Measurements from ENCODE around the gene ROR2. TPM values are rescaled to one million over a fixed set of nuclear protein-coding genes. Genes with fewer than 3 reads are reported as not detected.

Gene ROR2
- total and polyA plus RNA-seq, 4 donors, result 0.13 to 0.84 (median 0.52) TPM

DNA sequence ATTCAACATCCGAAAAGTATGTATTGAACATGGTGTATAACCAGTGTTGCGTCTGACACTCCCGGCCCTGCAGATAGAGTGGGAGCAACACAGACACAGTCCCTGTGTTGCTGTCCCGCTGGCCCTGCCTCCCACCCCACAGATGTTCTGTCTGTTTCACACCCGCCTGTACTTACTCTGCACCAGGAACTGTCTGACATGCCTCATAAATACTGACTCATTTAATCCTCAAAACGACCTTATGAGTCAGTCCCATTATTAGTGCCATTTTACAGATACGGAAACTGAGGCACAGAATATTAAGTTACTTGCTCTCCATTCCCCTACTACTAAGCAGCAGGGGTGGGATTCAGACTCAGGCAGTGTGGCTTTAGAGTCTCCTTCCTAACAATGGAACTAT is 416.6 kb downstream of the ROR2 start:
- Histone ChIP-seq H3K9me3 (ENCODE audit: control insufficient read depth in 4 of 4, low read length in 3 of 4) (no peaks in the 10 kb centered on the region), H3K36me3 (ENCODE audit: control insufficient read depth in 4 of 4, insufficient read depth in 3 of 4, low read depth in 1 of 4, low read length in 3 of 4) (no peaks in the 10 kb centered on the region), H3K4me3 (ENCODE audit: low read depth in 1 of 3, low read length in 3 of 3) (no peak overlapping the region), H3K27me3 (ENCODE audit: control insufficient read depth in 4 of 4, insufficient read depth in 4 of 4, low read length in 3 of 4) (peaks cover 0 to 12% (median 0%) of the 10 kb centered on the region in 4 donors), H3K4me1 (ENCODE audit: control insufficient read depth in 4 of 4, insufficient read depth in 4 of 4, low read length in 3 of 4) (no peaks in the 10 kb centered on the region), H3K27ac (ENCODE audit: low read depth in 1 of 2, low read length in 2 of 2) (no peak overlapping the region), H3K9ac (ENCODE audit: low read depth in 1 of 2, low read length in 2 of 2) (no peak overlapping the region)
- DNase-seq (ENCODE audit: low spot score), result no peak
- TF ChIP-seq JUND (IDR thresholded peaks at IDR 0.05) (no peak), RAD21 (IDR thresholded peaks at IDR 0.05) (no peak), HNF4A (conservative IDR thresholded peaks at IDR 0.05) (no peak), FOXA1 (IDR thresholded peaks at IDR 0.05) (no peak), FOXA2 (IDR thresholded peaks at IDR 0.05) (no peak), EGR1 (IDR thresholded peaks at IDR 0.05; ENCODE audit: low read depth in 2 of 2) (no peak), ATF3 (IDR thresholded peaks at IDR 0.05) (no peak), SP1 (IDR thresholded peaks at IDR 0.05) (no peak), RXRA (IDR thresholded peaks at IDR 0.05) (no peak), TAF1 (conservative IDR thresholded peaks at IDR 0.05) (no peak), GABPA (IDR thresholded peaks at IDR 0.05 in 1 of 2, conservative IDR thresholded peaks at IDR 0.05 in 1 of 2) (no peak), NR2F2 (IDR thresholded peaks at IDR 0.05) (no peak), YY1 (IDR thresholded peaks at IDR 0.05) (no peak), REST (IDR thresholded peaks at IDR 0.05) (no peak), HNF4G (IDR thresholded peaks at IDR 0.05) (no peak)
- TF ChIP-seq, protein P1, sequence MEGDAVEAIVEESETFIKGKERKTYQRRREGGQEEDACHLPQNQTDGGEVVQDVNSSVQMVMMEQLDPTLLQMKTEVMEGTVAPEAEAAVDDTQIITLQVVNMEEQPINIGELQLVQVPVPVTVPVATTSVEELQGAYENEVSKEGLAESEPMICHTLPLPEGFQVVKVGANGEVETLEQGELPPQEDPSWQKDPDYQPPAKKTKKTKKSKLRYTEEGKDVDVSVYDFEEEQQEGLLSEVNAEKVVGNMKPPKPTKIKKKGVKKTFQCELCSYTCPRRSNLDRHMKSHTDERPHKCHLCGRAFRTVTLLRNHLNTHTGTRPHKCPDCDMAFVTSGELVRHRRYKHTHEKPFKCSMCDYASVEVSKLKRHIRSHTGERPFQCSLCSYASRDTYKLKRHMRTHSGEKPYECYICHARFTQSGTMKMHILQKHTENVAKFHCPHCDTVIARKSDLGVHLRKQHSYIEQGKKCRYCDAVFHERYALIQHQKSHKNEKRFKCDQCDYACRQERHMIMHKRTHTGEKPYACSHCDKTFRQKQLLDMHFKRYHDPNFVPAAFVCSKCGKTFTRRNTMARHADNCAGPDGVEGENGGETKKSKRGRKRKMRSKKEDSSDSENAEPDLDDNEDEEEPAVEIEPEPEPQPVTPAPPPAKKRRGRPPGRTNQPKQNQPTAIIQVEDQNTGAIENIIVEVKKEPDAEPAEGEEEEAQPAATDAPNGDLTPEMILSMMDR (IDR thresholded peaks at IDR 0.05; ENCODE audit: low read depth, low read length, missing input control), result no peak
- TF ChIP-seq, protein P2, sequence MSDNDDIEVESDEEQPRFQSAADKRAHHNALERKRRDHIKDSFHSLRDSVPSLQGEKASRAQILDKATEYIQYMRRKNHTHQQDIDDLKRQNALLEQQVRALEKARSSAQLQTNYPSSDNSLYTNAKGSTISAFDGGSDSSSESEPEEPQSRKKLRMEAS (IDR thresholded peaks at IDR 0.05), result no peak
- TF ChIP-seq, protein P3, sequence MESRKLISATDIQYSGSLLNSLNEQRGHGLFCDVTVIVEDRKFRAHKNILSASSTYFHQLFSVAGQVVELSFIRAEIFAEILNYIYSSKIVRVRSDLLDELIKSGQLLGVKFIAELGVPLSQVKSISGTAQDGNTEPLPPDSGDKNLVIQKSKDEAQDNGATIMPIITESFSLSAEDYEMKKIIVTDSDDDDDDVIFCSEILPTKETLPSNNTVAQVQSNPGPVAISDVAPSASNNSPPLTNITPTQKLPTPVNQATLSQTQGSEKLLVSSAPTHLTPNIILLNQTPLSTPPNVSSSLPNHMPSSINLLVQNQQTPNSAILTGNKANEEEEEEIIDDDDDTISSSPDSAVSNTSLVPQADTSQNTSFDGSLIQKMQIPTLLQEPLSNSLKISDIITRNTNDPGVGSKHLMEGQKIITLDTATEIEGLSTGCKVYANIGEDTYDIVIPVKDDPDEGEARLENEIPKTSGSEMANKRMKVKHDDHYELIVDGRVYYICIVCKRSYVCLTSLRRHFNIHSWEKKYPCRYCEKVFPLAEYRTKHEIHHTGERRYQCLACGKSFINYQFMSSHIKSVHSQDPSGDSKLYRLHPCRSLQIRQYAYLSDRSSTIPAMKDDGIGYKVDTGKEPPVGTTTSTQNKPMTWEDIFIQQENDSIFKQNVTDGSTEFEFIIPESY (IDR thresholded peaks at IDR 0.05), result no peak
- 84% methylated on average over 7 of the region's 7 CpGs for WGBS

Data from liver (tissue), 9 donors.